ENCODE data around the gene DHX38. TPM values are rescaled to one million over a fixed set of nuclear protein-coding genes. Genes with fewer than 3 reads are reported as not detected.

The DHX38 gene
- total and polyA plus RNA-seq, 2 of the 13 experiments (the other 11 are each of a cell fraction or from before 2014, with no cell fraction given): 54.4 to 85.9 TPM

DNA sequence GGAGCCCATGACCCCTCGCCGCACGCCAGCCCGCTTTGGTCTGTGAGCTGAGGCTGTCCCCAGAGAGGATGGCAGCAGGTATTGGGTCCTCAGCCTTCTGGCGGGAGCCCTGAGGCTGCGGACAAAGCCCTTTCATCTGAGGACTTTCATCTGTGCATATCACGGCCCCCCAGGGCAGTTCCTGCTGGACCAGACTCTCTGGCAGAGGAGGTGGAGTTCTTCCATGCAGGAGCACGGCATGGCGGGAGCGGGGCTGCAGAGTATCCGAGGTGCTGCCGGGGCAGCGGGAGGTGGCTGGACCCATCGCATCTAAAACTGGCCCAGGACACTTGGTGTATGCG, 18.8 kb downstream of the DHX38 start:
- in situ Hi-C loops (cut with HindIII; ENCODE audit: extremely low pct_ligation_motif_present, low pct_unique_long_range_greater_than_20kb): no loop called here
- no peaks in the 10 kb centered on the region for H3K27me3 ChIP-seq (ENCODE audit: control insufficient read depth in 1 of 2, insufficient read depth in 2 of 2, low read length in 2 of 2)
- no peaks in the 10 kb centered on the region for H3K79me2 ChIP-seq (ENCODE audit: insufficient read depth, low read length)
- no peak overlapping the region for H2AFZ ChIP-seq (ENCODE audit: low read length)
- H3K9me3 ChIP-seq (ENCODE audit: low read length): no peaks in the 10 kb centered on the region
- intact Hi-C loops (cut with micrococcal nuclease; ENCODE audit: unreplicated experiment): no loop called here
- no peak overlapping the region for H3K4me3 ChIP-seq (replicated peaks in 1 of 3; ENCODE audit: insufficient read depth in 1 of 3, low read depth in 2 of 3, low read length in 3 of 3)
- ChIA-PET CTCF (ENCODE audit: low intra/inter-chr PET ratio, low total read pairs) (no interaction called here), POLR2A (no interaction called here)
- BruUV-seq (replicated peaks): no TSS peak
- H4K20me1 ChIP-seq (ENCODE audit: insufficient read depth, low read length): no peaks in the 10 kb centered on the region
- FAIRE-seq (no peak), DNase-seq (ENCODE audit: low spot score) (no peak), ATAC-seq (peak; percentile 11; the same call in 2 of the 3 replicates)
- WGBS (ENCODE audit: low lambda C conversion rate): 97% methylated on average over 15 of the region's 15 CpGs
- no peak overlapping the region for H3K9ac ChIP-seq (ENCODE audit: insufficient read depth, low read depth, low read length)
- H3K4me1 ChIP-seq (ENCODE audit: insufficient read depth, low read length): no peaks in the 10 kb centered on the region
- H3K27ac ChIP-seq (ENCODE audit: extremely low read length, insufficient read depth, low read length): no peak overlapping the region
- H3K36me3 ChIP-seq (replicated peaks in 1 of 2; ENCODE audit: control insufficient read depth in 1 of 2, insufficient read depth in 2 of 2, low read length in 2 of 2): peaks cover 50 to 56% of the 10 kb centered on the region in 2 experiments
- no peak overlapping the region for H3K4me2 ChIP-seq (ENCODE audit: low read depth, low read length)
- TF ChIP-seq ZFP90 (CRISPR knock-in tag; IDR thresholded peaks at IDR 0.05; ENCODE audit: borderline replicate concordance) (no peak), NFE2L1 (CRISPR knock-in tag; IDR thresholded peaks at IDR 0.05; ENCODE audit: borderline replicate concordance) (no peak), KLF15 (CRISPR knock-in tag; IDR thresholded peaks at IDR 0.05; ENCODE audit: borderline replicate concordance) (no peak), RAD51 (IDR thresholded peaks at IDR 0.05; ENCODE audit: borderline replicate concordance) (no peak), AGO2 (optimal IDR thresholded peaks at IDR 0.05; ENCODE audit: low read depth, low read length) (peak; percentile 57), NCOA2 (CRISPR knock-in tag; IDR thresholded peaks at IDR 0.05) (no peak), KMT2A (CRISPR knock-in tag; IDR thresholded peaks at IDR 0.05) (no peak)

DNA sequence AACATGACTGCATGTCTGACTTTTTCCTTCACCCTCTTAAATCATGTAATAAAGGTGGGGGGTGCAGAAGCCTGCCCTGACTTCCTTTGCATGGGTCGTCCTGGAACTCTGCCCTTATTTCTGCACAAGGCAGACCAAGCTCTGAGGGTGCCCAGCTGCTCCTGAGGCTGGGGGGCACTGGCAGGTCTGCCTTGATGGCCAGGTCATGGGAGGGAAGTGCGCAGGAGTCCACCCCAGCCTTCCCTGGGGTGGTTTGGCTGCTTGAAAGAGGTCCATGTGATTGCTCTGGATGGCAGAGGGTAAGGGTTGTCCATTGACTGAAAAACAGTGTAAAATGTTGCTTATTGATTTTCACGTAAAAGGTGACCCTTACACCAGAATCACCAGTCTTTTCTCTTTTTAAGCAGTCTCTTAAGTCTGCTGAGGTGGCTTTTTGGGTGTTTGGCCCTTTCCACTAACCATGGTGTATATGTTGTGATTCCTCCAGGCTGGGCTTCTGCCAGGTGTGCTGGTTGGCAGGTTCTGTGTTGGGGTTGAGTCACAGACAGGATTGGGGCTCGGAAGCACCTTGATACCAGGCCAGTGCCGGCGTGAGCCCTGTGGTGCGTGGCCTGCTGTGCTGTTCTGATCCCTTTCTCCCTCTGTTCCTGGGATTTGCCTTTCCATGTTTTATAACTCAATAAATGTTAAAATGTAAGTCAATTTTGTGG, 19.4 kb downstream of the DHX38 start:
- ATAC-seq (peak; percentile 26; the same call in 2 of the 3 replicates), DNase-seq (ENCODE audit: low spot score) (no peak), FAIRE-seq (no peak)
- no peak overlapping the region for H3K4me2 ChIP-seq (ENCODE audit: low read depth, low read length)
- H3K4me1 ChIP-seq (ENCODE audit: insufficient read depth, low read length): no peaks in the 10 kb centered on the region
- H3K4me3 ChIP-seq (replicated peaks in 1 of 3; ENCODE audit: insufficient read depth in 1 of 3, low read depth in 2 of 3, low read length in 3 of 3): no peak overlapping the region
- POLR2A ChIA-PET: no interaction called here
- H3K79me2 ChIP-seq (ENCODE audit: insufficient read depth, low read length): no peaks in the 10 kb centered on the region
- no peaks in the 10 kb centered on the region for H3K9me3 ChIP-seq (ENCODE audit: low read length)
- H4K20me1 ChIP-seq (ENCODE audit: insufficient read depth, low read length): no peaks in the 10 kb centered on the region
- CTCF ChIA-PET (ENCODE audit: low intra/inter-chr PET ratio, low total read pairs): no interaction called here
- H3K9ac ChIP-seq (ENCODE audit: insufficient read depth, low read depth, low read length): no peak overlapping the region
- peaks cover 45 to 50% of the 10 kb centered on the region in 2 experiments for H3K36me3 ChIP-seq (replicated peaks in 1 of 2; ENCODE audit: control insufficient read depth in 1 of 2, insufficient read depth in 2 of 2, low read length in 2 of 2)
- no peak overlapping the region for H3K27ac ChIP-seq (ENCODE audit: extremely low read length, insufficient read depth, low read length)
- no peak overlapping the region for H2AFZ ChIP-seq (ENCODE audit: low read length)
- intact Hi-C loops (cut with micrococcal nuclease; ENCODE audit: unreplicated experiment): no loop called here
- in situ Hi-C loops (cut with HindIII; ENCODE audit: extremely low pct_ligation_motif_present, low pct_unique_long_range_greater_than_20kb): no loop called here
- WGBS (ENCODE audit: low lambda C conversion rate): 96% methylated on average over 7 of the region's 7 CpGs
- BruUV-seq (replicated peaks): no TSS peak
- H3K27me3 ChIP-seq (ENCODE audit: control insufficient read depth in 1 of 2, insufficient read depth in 2 of 2, low read length in 2 of 2): no peaks in the 10 kb centered on the region
- TF ChIP-seq MTF1 (CRISPR knock-in tag; IDR thresholded peaks at IDR 0.05): no peak
- no peak for TF ChIP-seq ETV5 (CRISPR knock-in tag; IDR thresholded peaks at IDR 0.05; ENCODE audit: borderline replicate concordance)
- no peak for TF ChIP-seq ZNF143 (CRISPR knock-in tag; IDR thresholded peaks at IDR 0.05)
- 0 out of 4 replicates have a peak, but pooled peaks of 1 of the 2 experiments have one; percentile 6 for TF ChIP-seq MAFK (conservative IDR thresholded peaks at IDR 0.05 in 1 of 2, IDR thresholded peaks at IDR 0.05 in 1 of 2; ENCODE audit: low read length in 2 of 2)
- TF ChIP-seq RBM22 (optimal IDR thresholded peaks at IDR 0.05; ENCODE audit: low read length): peak; percentile 44
- TF ChIP-seq POLR2G (IDR thresholded peaks at IDR 0.05; ENCODE audit: low read depth, low read length): peak; percentile 22; the same call in 1 of the 2 replicates
